Suprapubic skin (tissue), 4 donors: ENCODE results near the gene SYT1.

Experiments
- POLR2A ChIP-seq, 2 donors: fragments of 450-650 bp; IDR thresholded peaks; one replicate each; pipeline ENCODE4 v1.6.1; 2017; ENCODE audit warnings: antibody characterized with exemption in 2 of 2, mild to moderate bottlenecking in 2 of 2, moderate library complexity in 2 of 2
- POLR2AphosphoS5 ChIP-seq, 3 donors: sonication (generic); formaldehyde crosslinking; IDR thresholded peaks; one replicate each; pipeline ENCODE4 v1.6.1; 2017; ENCODE audit warnings: antibody characterized with exemption in 3 of 3
- TF ChIP-seq, protein P1 (sequence below), 2 donors: fragments of 200-600 bp in 1 of 2; fragments of 450-650 bp in 1 of 2; sonication (generic) in 1 of 2; IDR thresholded peaks; one replicate each; pipeline ENCODE4 v1.5.1; 2016 to 2019; ENCODE audit warnings: antibody characterized with exemption in 2 of 2, mild to moderate bottlenecking in 1 of 2, moderate library complexity in 1 of 2

DNA sequence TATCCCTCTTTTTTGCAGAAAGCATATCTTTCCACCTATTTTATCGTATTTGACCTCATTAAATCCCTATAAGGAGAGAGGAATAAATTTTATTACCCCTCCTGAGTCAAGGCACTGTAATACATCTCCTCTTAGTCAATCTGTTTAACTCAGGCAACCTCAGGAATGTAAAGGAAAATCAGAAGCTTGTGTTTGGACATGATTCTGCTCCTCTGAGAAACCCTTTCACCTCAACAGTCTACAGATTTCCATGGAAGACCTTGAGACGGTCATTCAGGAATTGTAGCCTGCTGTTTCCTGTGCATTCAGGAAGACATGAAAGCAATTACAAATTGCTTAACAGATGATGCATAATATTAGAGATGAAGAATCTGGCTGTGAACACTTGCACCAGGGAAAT is 465.4 kb downstream of the SYT1 start:
- TF ChIP-seq, protein P1, sequence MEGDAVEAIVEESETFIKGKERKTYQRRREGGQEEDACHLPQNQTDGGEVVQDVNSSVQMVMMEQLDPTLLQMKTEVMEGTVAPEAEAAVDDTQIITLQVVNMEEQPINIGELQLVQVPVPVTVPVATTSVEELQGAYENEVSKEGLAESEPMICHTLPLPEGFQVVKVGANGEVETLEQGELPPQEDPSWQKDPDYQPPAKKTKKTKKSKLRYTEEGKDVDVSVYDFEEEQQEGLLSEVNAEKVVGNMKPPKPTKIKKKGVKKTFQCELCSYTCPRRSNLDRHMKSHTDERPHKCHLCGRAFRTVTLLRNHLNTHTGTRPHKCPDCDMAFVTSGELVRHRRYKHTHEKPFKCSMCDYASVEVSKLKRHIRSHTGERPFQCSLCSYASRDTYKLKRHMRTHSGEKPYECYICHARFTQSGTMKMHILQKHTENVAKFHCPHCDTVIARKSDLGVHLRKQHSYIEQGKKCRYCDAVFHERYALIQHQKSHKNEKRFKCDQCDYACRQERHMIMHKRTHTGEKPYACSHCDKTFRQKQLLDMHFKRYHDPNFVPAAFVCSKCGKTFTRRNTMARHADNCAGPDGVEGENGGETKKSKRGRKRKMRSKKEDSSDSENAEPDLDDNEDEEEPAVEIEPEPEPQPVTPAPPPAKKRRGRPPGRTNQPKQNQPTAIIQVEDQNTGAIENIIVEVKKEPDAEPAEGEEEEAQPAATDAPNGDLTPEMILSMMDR (IDR thresholded peaks at IDR 0.05), result no peak
- TF ChIP-seq POLR2A (IDR thresholded peaks at IDR 0.05), result no peak
- no peak for TF ChIP-seq POLR2AphosphoS5 (IDR thresholded peaks at IDR 0.05)
